ENCODE results near the gene DHCR7.

DNA sequence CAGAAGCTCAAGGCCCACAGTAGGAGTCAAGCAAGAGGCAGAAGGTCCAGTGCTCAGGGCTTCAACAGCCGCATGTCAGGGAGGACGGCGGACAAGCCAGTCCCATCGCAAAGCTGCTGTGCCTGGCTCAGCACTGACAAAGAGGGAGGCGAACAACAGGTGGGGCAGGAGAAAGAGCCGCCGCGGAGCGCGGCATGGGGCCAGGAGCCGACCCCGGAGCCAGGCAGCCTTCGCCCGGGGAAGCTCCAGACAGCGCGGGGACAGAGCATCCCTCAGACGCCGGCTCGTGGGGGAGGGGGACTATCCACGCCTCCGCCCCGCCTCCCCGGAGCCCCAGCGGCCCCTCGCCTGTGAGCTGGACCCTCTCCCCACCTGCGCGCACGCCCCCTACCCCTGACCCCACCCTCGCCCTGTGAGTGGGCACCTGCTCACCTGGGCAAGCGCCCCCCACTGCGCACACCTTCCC is 369 bp downstream of the DHCR7 start:
- TF ChIP-seq, protein P1, sequence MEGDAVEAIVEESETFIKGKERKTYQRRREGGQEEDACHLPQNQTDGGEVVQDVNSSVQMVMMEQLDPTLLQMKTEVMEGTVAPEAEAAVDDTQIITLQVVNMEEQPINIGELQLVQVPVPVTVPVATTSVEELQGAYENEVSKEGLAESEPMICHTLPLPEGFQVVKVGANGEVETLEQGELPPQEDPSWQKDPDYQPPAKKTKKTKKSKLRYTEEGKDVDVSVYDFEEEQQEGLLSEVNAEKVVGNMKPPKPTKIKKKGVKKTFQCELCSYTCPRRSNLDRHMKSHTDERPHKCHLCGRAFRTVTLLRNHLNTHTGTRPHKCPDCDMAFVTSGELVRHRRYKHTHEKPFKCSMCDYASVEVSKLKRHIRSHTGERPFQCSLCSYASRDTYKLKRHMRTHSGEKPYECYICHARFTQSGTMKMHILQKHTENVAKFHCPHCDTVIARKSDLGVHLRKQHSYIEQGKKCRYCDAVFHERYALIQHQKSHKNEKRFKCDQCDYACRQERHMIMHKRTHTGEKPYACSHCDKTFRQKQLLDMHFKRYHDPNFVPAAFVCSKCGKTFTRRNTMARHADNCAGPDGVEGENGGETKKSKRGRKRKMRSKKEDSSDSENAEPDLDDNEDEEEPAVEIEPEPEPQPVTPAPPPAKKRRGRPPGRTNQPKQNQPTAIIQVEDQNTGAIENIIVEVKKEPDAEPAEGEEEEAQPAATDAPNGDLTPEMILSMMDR (IDR thresholded peaks at IDR 0.05), result no peak
- TF ChIP-seq POLR2A (IDR thresholded peaks at IDR 0.05), result no peak
